Measurements from ENCODE around the gene TMEM74B.

TMEM74B gene

DNA sequence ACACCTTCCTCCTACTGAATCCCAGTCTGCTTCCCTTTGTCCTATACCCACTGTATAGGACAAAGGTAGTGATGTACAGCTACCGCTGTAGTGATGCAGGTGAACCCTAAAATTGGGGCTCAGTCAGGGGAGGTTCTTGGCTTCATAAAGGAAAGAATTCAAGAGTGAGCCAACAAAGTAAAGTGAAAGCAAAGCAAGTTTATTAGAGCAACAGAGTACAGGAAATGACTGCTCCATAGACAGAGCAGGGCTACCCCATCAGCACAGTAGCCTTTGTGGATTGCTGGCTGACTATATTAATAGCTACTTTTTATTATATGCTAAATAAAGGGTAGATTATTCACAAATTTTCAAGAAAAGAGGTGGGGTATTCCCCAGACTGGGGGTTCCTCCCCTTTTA lies 15.2 kb upstream of the TMEM74B start:
- H3K4me3 ChIP-seq (ENCODE audit: low read depth, low read length): no peak overlapping the region
- no peak for TF ChIP-seq CTCF (IDR thresholded peaks at IDR 0.05; ENCODE audit: low read depth, low read length)

DNA sequence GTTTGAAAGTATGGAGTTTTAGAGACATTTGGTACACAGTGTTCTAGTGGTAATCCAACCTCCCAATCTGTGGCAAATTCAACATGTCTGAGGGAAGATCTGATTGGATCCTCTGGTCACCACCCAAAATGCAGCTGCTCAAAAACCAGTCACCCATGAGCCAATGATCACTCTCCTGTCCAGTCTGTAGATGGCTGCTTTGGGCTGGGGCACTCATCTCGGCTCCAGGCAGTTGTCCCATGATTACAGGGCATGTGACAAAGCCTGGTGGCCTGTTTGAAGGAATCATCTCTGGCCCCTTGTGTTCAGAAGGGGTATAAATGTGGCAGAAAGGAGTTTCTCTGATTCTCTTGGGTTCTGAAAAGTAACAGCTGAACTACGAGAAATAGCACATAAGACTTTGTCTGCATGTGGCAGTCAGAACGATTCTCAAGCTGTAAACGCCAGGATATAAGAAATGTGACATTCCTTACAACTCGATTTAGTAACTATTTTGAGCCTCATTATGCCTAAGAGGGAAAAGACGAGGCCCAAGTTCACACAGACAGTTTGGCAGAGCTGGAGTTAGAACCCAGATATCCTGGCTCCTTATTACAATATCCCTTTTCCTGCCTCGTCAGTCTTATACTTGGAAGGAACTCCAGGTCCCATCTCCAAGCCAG lies 14.6 kb upstream of the TMEM74B start:
- TF ChIP-seq CTCF (IDR thresholded peaks at IDR 0.05; ENCODE audit: low read depth, low read length): no peak

GRCh38 chr20:1198751-1199150 lies 14.0 kb upstream of the TMEM74B start:
- H3K4me3 ChIP-seq (ENCODE audit: low read depth, low read length): no peak overlapping the region
- TF ChIP-seq CTCF (IDR thresholded peaks at IDR 0.05; ENCODE audit: low read depth, low read length): no peak

More for the DNA sequence above, 14.6 kb upstream of the TMEM74B start:
- H3K4me3 ChIP-seq (ENCODE audit: low read depth, low read length): no peak overlapping the region

- no peak overlapping the region for H3K4me3 ChIP-seq (ENCODE audit: low read depth, low read length)
- no peak for TF ChIP-seq CTCF (IDR thresholded peaks at IDR 0.05; ENCODE audit: low read depth, low read length)
Observed at GRCh38 chr20:1197801-1198200, 13.0 kb upstream of the TMEM74B start.

DNA sequence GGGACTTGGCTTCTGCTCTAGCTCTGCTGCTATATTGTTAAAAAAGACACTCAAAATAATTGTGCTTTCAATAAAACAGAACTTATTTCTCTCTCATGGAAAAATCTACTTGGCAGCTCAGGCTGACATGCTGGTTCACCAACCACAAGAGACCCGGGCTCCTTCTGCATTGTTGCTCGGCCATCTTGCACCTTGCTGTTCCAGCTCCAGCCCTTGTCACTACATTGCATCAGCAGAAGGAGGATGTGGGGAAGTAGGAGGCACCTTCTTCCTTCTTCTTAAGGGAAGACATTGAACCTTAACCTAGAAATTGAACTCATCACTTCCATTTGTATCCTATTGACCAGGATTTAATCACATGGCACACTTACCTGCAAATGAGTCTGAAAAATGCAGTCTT lies 11.9 kb upstream of the TMEM74B start:
- no peak for TF ChIP-seq CTCF (IDR thresholded peaks at IDR 0.05; ENCODE audit: low read depth, low read length)
- H3K4me3 ChIP-seq (ENCODE audit: low read depth, low read length): no peak overlapping the region

DNA sequence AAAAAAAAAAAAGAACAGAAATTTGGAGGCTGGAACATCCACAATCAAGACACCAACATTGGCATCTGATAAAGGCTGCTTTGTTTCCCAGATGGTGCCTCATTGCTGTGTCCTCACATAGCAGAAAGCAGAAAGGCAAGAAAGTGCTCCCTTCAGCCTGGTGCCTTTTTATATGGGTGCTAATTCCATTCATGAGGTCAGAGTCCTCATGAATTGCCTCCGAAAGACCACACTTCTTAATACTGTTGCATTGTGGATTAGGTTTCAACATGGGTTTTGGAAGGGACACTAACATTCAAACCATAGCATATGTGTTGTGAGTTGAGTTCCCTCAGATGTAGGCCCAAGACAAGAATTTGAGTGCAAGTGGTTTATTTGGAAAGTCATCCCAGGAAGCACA lies 10.4 kb upstream of the TMEM74B start:
- TF ChIP-seq CTCF (IDR thresholded peaks at IDR 0.05; ENCODE audit: low read depth, low read length): no peak
- H3K4me3 ChIP-seq (ENCODE audit: low read depth, low read length): no peak overlapping the region

- no peak overlapping the region for H3K4me3 ChIP-seq (ENCODE audit: low read depth, low read length)
- no peak for TF ChIP-seq CTCF (IDR thresholded peaks at IDR 0.05; ENCODE audit: low read depth, low read length)
Observed at GRCh38 chr20:1191299-1191698, 6.5 kb upstream of the TMEM74B start.

All from WI38 (cell line).